CD14-positive monocyte (primary cell): ENCODE data around the gene PHACTR2. TPM values are rescaled to one million over a fixed set of nuclear protein-coding genes. Genes with fewer than 3 reads are reported as not detected.
"Not testable (repeated sequence)": the region's sequence is repeated elsewhere in the genome, so short reads cannot be mapped to it uniquely, and the experiment has no call there.

Source experiments
- DNase-seq, 3 donors: peaks; one replicate each; pipeline ENCODE4 v3.0.0-alpha.2; 2011 to 2022
- H2AFZ ChIP-seq: 2 replicates; pipeline ENCODE4 v1.6.0; 2012; ENCODE audit warnings: mild to moderate bottlenecking, low read depth, low read length, inconsistent platforms; ENCODE audit not compliant: insufficient read depth, poor library complexity, severe bottlenecking
- H3K27ac ChIP-seq, 2 donors: 1 replicate in 1 of 2; 2 replicates in 1 of 2; pipeline ENCODE4 v1.5.1; 2012 to 2013; ENCODE audit warnings: low read length in 2 of 2, control low read depth in 1 of 2, inconsistent platforms in 1 of 2, low read depth in 1 of 2, mild to moderate bottlenecking in 1 of 2
- H3K27me3 ChIP-seq, 2 donors: one replicate each; pipeline versions ENCODE4 v1.6.0 to v1.6.1; 2011 to 2013; ENCODE audit warnings: low read length in 2 of 2; ENCODE audit not compliant: control insufficient read depth in 2 of 2, insufficient read depth in 2 of 2
- H3K36me3 ChIP-seq, 2 donors: replicated peaks in 1 of 2; 1 replicate in 1 of 2; 2 replicates in 1 of 2; pipeline versions ENCODE4 v1.5.1 to v1.6.1; 2012 to 2013; ENCODE audit warnings: low read length in 2 of 2, control low read depth in 1 of 2, inconsistent platforms in 1 of 2, mild to moderate bottlenecking in 1 of 2; ENCODE audit not compliant: insufficient read depth in 2 of 2, control insufficient read depth in 1 of 2
- H3K4me1 ChIP-seq, 2 donors: 1 replicate in 1 of 2; 2 replicates in 1 of 2; pipeline versions ENCODE4 v1.5.1 to v1.6.1; 2012 to 2013; ENCODE audit warnings: low read length in 2 of 2, control low read depth in 1 of 2, inconsistent platforms in 1 of 2, mild to moderate bottlenecking in 1 of 2, moderate library complexity in 1 of 2; ENCODE audit not compliant: insufficient read depth in 2 of 2, control insufficient read depth in 1 of 2
- H3K4me2 ChIP-seq: replicated peaks from 2 replicates; pipeline ENCODE3; 2012; ENCODE audit warnings: low read length, moderate library complexity, mild to moderate bottlenecking; ENCODE audit not compliant: poor library complexity, severe bottlenecking; ENCODE audit errors: extremely low read depth
- H3K4me3 ChIP-seq, 3 experiments: fragments of 200-600 bp in 1 of 3; sonication (generic) in 1 of 3; replicated peaks in 1 of 3; 1 replicate in 2 of 3; 2 replicates in 1 of 3; pipeline ENCODE4 v1.5.1; 2011 to 2013; ENCODE audit warnings: low read length in 3 of 3, mild to moderate bottlenecking in 3 of 3, control low read depth in 2 of 3, low read depth in 2 of 3, inconsistent platforms in 1 of 3, moderate library complexity in 1 of 3
- H3K79me2 ChIP-seq: 2 replicates; pipeline ENCODE4 v1.6.0; 2012; ENCODE audit warnings: mild to moderate bottlenecking, control low read depth, inconsistent platforms, low read length, moderate library complexity; ENCODE audit not compliant: insufficient read depth
- H3K9ac ChIP-seq: 2 replicates; pipeline ENCODE4 v1.6.0; 2017; ENCODE audit warnings: low read length, mild to moderate bottlenecking; ENCODE audit not compliant: insufficient read depth, poor library complexity, severe bottlenecking
- H3K9me3 ChIP-seq, 2 donors: replicated peaks in 1 of 2; 1 replicate in 1 of 2; 2 replicates in 1 of 2; pipeline versions ENCODE4 v1.5.1 to v1.6.1; 2012 to 2013; ENCODE audit warnings: low read length in 2 of 2, control low read depth in 1 of 2; ENCODE audit not compliant: control insufficient read depth in 1 of 2, insufficient read depth in 1 of 2
- H4K20me1 ChIP-seq: 2 replicates; pipeline ENCODE4 v1.6.0; 2012; ENCODE audit warnings: mild to moderate bottlenecking, low read length, control low read depth, moderate library complexity; ENCODE audit not compliant: insufficient read depth
- H3K27ac Mint-ChIP-seq, 7 donors: one replicate each; pipeline ENCODE4 v1.8.0; 2020; ENCODE audit warnings: mild to moderate bottlenecking in 7 of 7, mixed read lengths in 7 of 7, moderate library complexity in 6 of 7, inconsistent platforms in 2 of 7
- H3K27me3 Mint-ChIP-seq, 3 donors: one replicate each; pipeline ENCODE4 v1.8.0; 2021 to 2022; ENCODE audit warnings: low read depth in 3 of 3, mild to moderate bottlenecking in 3 of 3, mixed read lengths in 3 of 3, moderate library complexity in 3 of 3, inconsistent platforms in 1 of 3
- H3K36me3 Mint-ChIP-seq, 2 donors: one replicate each; pipeline ENCODE4 v1.8.0; 2020; ENCODE audit warnings: mixed read lengths in 2 of 2, inconsistent platforms in 1 of 2, mild to moderate bottlenecking in 1 of 2
- H3K4me1 Mint-ChIP-seq: one replicate; pipeline ENCODE4 v1.8.0; 2020; ENCODE audit warnings: mild to moderate bottlenecking, mixed read lengths
- H3K4me3 Mint-ChIP-seq, 2 donors: one replicate each; pipeline ENCODE4 v1.8.0; 2020; ENCODE audit warnings: mild to moderate bottlenecking in 2 of 2, mixed read lengths in 2 of 2, moderate library complexity in 1 of 2
- H3K9me3 Mint-ChIP-seq, 7 donors: one replicate each; pipeline ENCODE4 v1.8.0; 2020 to 2022; ENCODE audit warnings: mixed read lengths in 7 of 7, mild to moderate bottlenecking in 6 of 7, moderate library complexity in 6 of 7, inconsistent platforms in 2 of 7
- WGBS: methylation state at CpG from one replicate; pipeline ENCODE4 v1.1.5; 2013; ENCODE audit warnings: missing lambda C conversion rate; ENCODE audit not compliant: insufficient coverage; 5-methylcytosine and 5-hydroxymethylcytosine counted together
- intact Hi-C, 2 donors: fragments of 100-400 bp; cut with micrococcal nuclease; formaldehyde crosslinking; loops; one replicate each; pipeline versions ENCODE4 v1.15.0 to v1.15.1; 2023
- polyA plus RNA-seq, 3 donors: library from polyadenylated mRNA; depleted of rRNA in 1 of 3; unstranded in 2 of 3; stranded (reverse) in 1 of 3; fragments of 300-500 nt in 2 of 3; fragments of >200 nt in 1 of 3; fragmentation: Illumina TruSeq in 2 of 3; gene quantifications; 1 replicate in 2 of 3; 2 replicates in 1 of 3; pipeline ENCODE4 v1.2.3, GENCODE V29; 2012 to 2021
- TF ChIP-seq, protein P1 (sequence below): fragments of 200-600 bp; IDR thresholded peaks from one replicate; pipeline ENCODE4 v1.8.0; 2022; ENCODE audit warnings: antibody characterized with exemption, mild to moderate bottlenecking

Gene PHACTR2
- polyA plus RNA-seq, 3 donors, result 9.6 to 11.6 (median 11.2) TPM

- Histone ChIP-seq H2AFZ (no peak overlapping the region), H3K9me3 (no peaks in the 10 kb centered on the region), H3K4me3 (no peak overlapping the region), H3K4me1 (peaks cover 43 to 44% of the 10 kb centered on the region in 2 donors), H3K4me2 (no peak overlapping the region), H3K36me3 (no peaks in the 10 kb centered on the region), H3K9ac (no peak overlapping the region), H3K79me2 (peaks cover 51% of the 10 kb centered on the region), H3K27me3 (no peaks in the 10 kb centered on the region), H4K20me1 (no peaks in the 10 kb centered on the region), H3K27ac (no peak overlapping the region)
- Mint-ChIP-seq H3K9me3 (peaks cover 0 to 2% (median 0%) of the 10 kb centered on the region in 7 donors), H3K27me3 (peaks cover 0 to 1% (median 0%) of the 10 kb centered on the region in 3 donors), H3K4me3 (no peak overlapping the region), H3K27ac (peak overlapping the region in 1 of 7 donors; percentile 21), H3K4me1 (peaks cover 49% of the 10 kb centered on the region), H3K36me3 (no peaks in the 10 kb centered on the region)
- TF ChIP-seq, protein P1, sequence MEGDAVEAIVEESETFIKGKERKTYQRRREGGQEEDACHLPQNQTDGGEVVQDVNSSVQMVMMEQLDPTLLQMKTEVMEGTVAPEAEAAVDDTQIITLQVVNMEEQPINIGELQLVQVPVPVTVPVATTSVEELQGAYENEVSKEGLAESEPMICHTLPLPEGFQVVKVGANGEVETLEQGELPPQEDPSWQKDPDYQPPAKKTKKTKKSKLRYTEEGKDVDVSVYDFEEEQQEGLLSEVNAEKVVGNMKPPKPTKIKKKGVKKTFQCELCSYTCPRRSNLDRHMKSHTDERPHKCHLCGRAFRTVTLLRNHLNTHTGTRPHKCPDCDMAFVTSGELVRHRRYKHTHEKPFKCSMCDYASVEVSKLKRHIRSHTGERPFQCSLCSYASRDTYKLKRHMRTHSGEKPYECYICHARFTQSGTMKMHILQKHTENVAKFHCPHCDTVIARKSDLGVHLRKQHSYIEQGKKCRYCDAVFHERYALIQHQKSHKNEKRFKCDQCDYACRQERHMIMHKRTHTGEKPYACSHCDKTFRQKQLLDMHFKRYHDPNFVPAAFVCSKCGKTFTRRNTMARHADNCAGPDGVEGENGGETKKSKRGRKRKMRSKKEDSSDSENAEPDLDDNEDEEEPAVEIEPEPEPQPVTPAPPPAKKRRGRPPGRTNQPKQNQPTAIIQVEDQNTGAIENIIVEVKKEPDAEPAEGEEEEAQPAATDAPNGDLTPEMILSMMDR, result no peak
- no CpG with 5 or more reads among the region's 1 CpG for WGBS
- no peak for DNase-seq
- intact Hi-C loops, result no loop called here
Measured at GRCh38 chr6:143734641-143735063, 56.9 kb downstream of the PHACTR2 start.

DNA sequence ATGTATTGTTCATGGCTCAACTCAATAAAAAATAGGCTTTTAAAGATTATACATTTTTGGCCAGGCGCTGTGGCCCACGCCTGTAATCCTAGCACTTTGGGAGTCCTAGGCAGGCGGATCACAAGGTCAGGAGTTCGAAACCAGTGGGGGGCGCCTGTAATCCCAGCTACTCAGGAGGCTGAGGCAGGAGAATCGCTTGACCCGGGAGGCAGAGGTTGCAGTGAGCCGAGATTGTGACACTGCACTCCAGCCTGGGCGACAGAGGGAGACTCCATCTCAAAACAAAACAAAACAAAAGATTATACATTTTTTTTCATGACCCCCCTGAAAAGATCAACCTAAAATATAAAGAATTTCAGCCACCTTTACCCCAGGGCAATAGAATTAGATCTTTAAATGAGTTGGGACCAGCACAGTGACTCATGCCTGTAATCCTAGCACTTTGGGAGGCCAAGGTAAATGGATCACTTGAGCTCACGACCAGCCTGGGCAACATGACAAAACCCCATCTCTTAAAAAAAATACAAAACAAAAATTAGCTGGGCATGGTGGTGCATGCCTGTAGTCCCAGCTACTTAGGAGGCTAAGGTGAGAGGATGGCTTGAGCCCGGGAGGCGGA is 60.4 kb downstream of the PHACTR2 start:
- DNase-seq, H3K27me3 Mint-ChIP-seq, H3K9me3 ChIP-seq, H3K4me3 ChIP-seq, H3K9me3 Mint-ChIP-seq, H3K9ac ChIP-seq, H3K27me3 ChIP-seq, H3K36me3 ChIP-seq, H2AFZ ChIP-seq, H3K27ac ChIP-seq, H3K36me3 Mint-ChIP-seq, H3K4me2 ChIP-seq, H3K4me3 Mint-ChIP-seq, H4K20me1 ChIP-seq, intact Hi-C loops: not testable (repeated sequence)
- peaks cover 55% of the 10 kb centered on the region for H3K79me2 ChIP-seq
- peaks cover 52 to 54% of the 10 kb centered on the region in 2 donors for H3K4me1 ChIP-seq
- Mint-ChIP-seq H3K27ac (peak overlapping the region in 1 of 7 donors; percentile 28), H3K4me1 (peaks cover 57% of the 10 kb centered on the region)
- 97% methylated on average over 11 of the region's 12 CpGs for WGBS
